SK-N-SH (cell line): ENCODE data around the gene UST. TPM values are rescaled to one million over a fixed set of nuclear protein-coding genes. Genes with fewer than 3 reads are reported as not detected.

Source experiments
- CTCF ChIA-PET: fragments of 300-600, 350-600 bp; formaldehyde crosslinking; extraction: SDS; loops from one replicate; lab custom pipeline; 2021; lab: Yijun Ruan, JAX
- POLR2A ChIA-PET: fragments of 350-600 bp; sonication (Branson Sonifier 250); formaldehyde crosslinking; extraction: SDS; loops from one replicate; lab custom pipeline; 2020; ENCODE audit warnings: antibody characterized with exemption, inconsistent platforms; lab: Yijun Ruan, JAX
- DNase-seq: peaks from one replicate; pipeline ENCODE4 v3.0.0; 2012
- H2AFZ ChIP-seq: fragments of 200-600 bp; sonication (generic); 2 replicates; pipeline ENCODE4 v1.8.1; 2016; ENCODE audit warnings: antibody characterized with exemption, mild to moderate bottlenecking, low read depth
- H3F3A ChIP-seq: fragments of 200-600 bp; sonication (generic); replicated peaks from 2 replicates; pipeline ENCODE3; 2016; ENCODE audit warnings: antibody characterized with exemption, mild to moderate bottlenecking; ENCODE audit not compliant: insufficient read depth
- H3K27ac ChIP-seq, 2 experiments: fragments of 200-500 bp in 1 of 2; fragments of 200-600 bp in 1 of 2; sonication (Bioruptor generic) in 1 of 2; sonication (generic), shearing (Covaris generic) in 1 of 2; 2 replicates each; pipeline versions ENCODE4 v1.5.1 to v1.6.1; 2014 to 2016; ENCODE audit warnings: low read depth in 2 of 2, inconsistent platforms in 1 of 2, low read length in 1 of 2, mild to moderate bottlenecking in 1 of 2, mixed read lengths in 1 of 2
- H3K27me3 ChIP-seq: fragments of 200-600 bp; sonication (generic), shearing (Covaris generic); 2 replicates; pipeline ENCODE4 v1.6.1; 2016; ENCODE audit warnings: mixed run types; ENCODE audit not compliant: insufficient read depth
- H3K36me3 ChIP-seq, 2 experiments: fragments of 200-500 bp in 1 of 2; fragments of 200-600 bp in 1 of 2; sonication (Bioruptor generic) in 1 of 2; sonication (generic) in 1 of 2; replicated peaks in 1 of 2; 2 replicates each; pipeline versions ENCODE3 to v1.5.1; 2014 to 2016; ENCODE audit warnings: low read length in 1 of 2, mild to moderate bottlenecking in 1 of 2; ENCODE audit not compliant: insufficient read depth in 2 of 2, control insufficient read depth in 1 of 2
- H3K4me1 ChIP-seq, 2 experiments: fragments of 200-500 bp in 1 of 2; fragments of 200-600 bp in 1 of 2; sonication (Bioruptor generic) in 1 of 2; sonication (generic), shearing (Covaris generic) in 1 of 2; 2 replicates each; pipeline versions ENCODE4 v1.5.1 to v1.6.1; 2014 to 2016; ENCODE audit warnings: low read depth in 1 of 2, low read length in 1 of 2, mixed run types in 1 of 2; ENCODE audit not compliant: insufficient read depth in 2 of 2, control insufficient read depth in 1 of 2
- H3K4me2 ChIP-seq: fragments of 200-600 bp; sonication (generic), shearing (Covaris generic); 2 replicates; pipeline ENCODE4 v1.6.1; 2017; ENCODE audit warnings: mixed run types
- H3K4me3 ChIP-seq, 2 experiments: fragments of 200-500 bp in 1 of 2; fragments of 200-600 bp in 1 of 2; sonication (Bioruptor generic) in 1 of 2; sonication (generic), shearing (Covaris generic) in 1 of 2; 2 replicates each; pipeline versions ENCODE4 v1.5.1 to v1.8.1; 2014 to 2016; ENCODE audit warnings: low read depth in 2 of 2, inconsistent platforms in 1 of 2, low read length in 1 of 2, mild to moderate bottlenecking in 1 of 2, mixed read lengths in 1 of 2, moderate library complexity in 1 of 2
- H3K79me2 ChIP-seq: fragments of 200-600 bp; sonication (generic); 2 replicates; pipeline ENCODE4 v1.8.1; 2017; ENCODE audit warnings: mild to moderate bottlenecking; ENCODE audit not compliant: insufficient read depth
- H3K9ac ChIP-seq: fragments of 200-600 bp; sonication (generic); 2 replicates; pipeline ENCODE4 v1.6.1; 2017; ENCODE audit warnings: mixed run types
- H3K9me2 ChIP-seq: fragments of 200-600 bp; sonication (generic); 2 replicates; pipeline ENCODE4 v1.6.1; 2017; ENCODE audit warnings: mixed run types
- H3K9me3 ChIP-seq: fragments of 200-600 bp; sonication (generic); 2 replicates; pipeline ENCODE4 v1.6.1; 2017; ENCODE audit warnings: mixed run types, mild to moderate bottlenecking, moderate library complexity
- H4K20me1 ChIP-seq: fragments of 200-600 bp; sonication (generic); 2 replicates; pipeline ENCODE4 v1.6.1; 2017; ENCODE audit warnings: mild to moderate bottlenecking, mixed run types; ENCODE audit not compliant: insufficient read depth
- CHD2 ChIP-seq: fragments of 150-350 bp; IDR thresholded peaks from 2 replicates; pipeline ENCODE4 v1.6.1; 2018; ENCODE audit warnings: low read length; ENCODE audit not compliant: partially characterized antibody
- ELF1 ChIP-seq: IDR thresholded peaks from 2 replicates; pipeline ENCODE4 v1.4.0; 2012
- EZH2phosphoT487 ChIP-seq: fragments of 200-600 bp; sonication (generic); IDR thresholded peaks from 2 replicates; pipeline ENCODE4 v1.6.1; 2017; ENCODE audit warnings: low read depth, mixed run types, mild to moderate bottlenecking, antibody characterized with exemption, moderate library complexity, borderline replicate concordance
- FOSL2 ChIP-seq: IDR thresholded peaks from 2 replicates; pipeline ENCODE4 v1.4.0; 2012; ENCODE audit warnings: low read depth, mild to moderate bottlenecking, moderate library complexity, borderline replicate concordance
- FOXJ3 ChIP-seq: sonication (generic); formaldehyde crosslinking; IDR thresholded peaks from 2 replicates; pipeline ENCODE4 v1.5.1; 2020; ENCODE audit warnings: mild to moderate bottlenecking, missing genetic modification reagents
- GATA2 ChIP-seq: sonication (generic); formaldehyde crosslinking; IDR thresholded peaks from 2 replicates; pipeline ENCODE4 v1.5.0; 2020; ENCODE audit warnings: mild to moderate bottlenecking, missing genetic modification reagents
- JUND ChIP-seq: IDR thresholded peaks from 2 replicates; pipeline ENCODE4 v1.4.0; 2012
- MXI1 ChIP-seq: IDR thresholded peaks from 2 replicates; pipeline ENCODE4 v1.6.1; 2012; ENCODE audit warnings: mild to moderate bottlenecking, low read depth, low read length, improper control_type of control experiment
- NFIC ChIP-seq: IDR thresholded peaks from 2 replicates; pipeline ENCODE4 v1.4.0; 2012; ENCODE audit warnings: borderline replicate concordance
- NRF1 ChIP-seq: IDR thresholded peaks from 2 replicates; pipeline ENCODE4 v1.6.1; 2012; ENCODE audit warnings: low read depth, mild to moderate bottlenecking, low read length
- RCOR1 ChIP-seq: fragments of 150-350 bp; IDR thresholded peaks from 2 replicates; pipeline ENCODE4 v1.6.1; 2017; ENCODE audit warnings: antibody characterized with exemption, low read length
- REST ChIP-seq: IDR thresholded peaks from 2 replicates; pipeline ENCODE4 v1.6.1; 2012; ENCODE audit warnings: mild to moderate bottlenecking, low read depth, low read length, moderate library complexity
- RFX5 ChIP-seq: IDR thresholded peaks from 2 replicates; pipeline ENCODE4 v1.6.1; 2012; ENCODE audit warnings: mild to moderate bottlenecking, improper control_type of control experiment, low read length
- SMC3 ChIP-seq: IDR thresholded peaks from 2 replicates; pipeline ENCODE4 v1.6.1; 2012; ENCODE audit warnings: low read depth, low read length, improper control_type of control experiment
- TCF12 ChIP-seq: IDR thresholded peaks from 2 replicates; pipeline ENCODE4 v1.4.0; 2012
- YY1 ChIP-seq: IDR thresholded peaks from 2 replicates; pipeline ENCODE4 v1.4.0; 2012; ENCODE audit warnings: low read depth, mild to moderate bottlenecking
- ZBTB33 ChIP-seq: IDR thresholded peaks from 2 replicates; pipeline ENCODE4 v1.4.0; 2012; ENCODE audit warnings: low read depth, borderline replicate concordance
- WGBS: methylation state at CpG from one replicate; pipeline ENCODE4 v1.1.6; 2017; ENCODE audit warnings: low lambda C conversion rate; 5-methylcytosine and 5-hydroxymethylcytosine counted together
- polyA plus RNA-seq, 3 experiments: library from polyadenylated mRNA; depleted of rRNA; stranded (reverse); fragments of >200 nt; gene quantifications; 2 replicates each; pipeline ENCODE4 v1.2.3, GENCODE V29; 2012
- TF ChIP-seq, protein P1 (sequence below): IDR thresholded peaks from 2 replicates; pipeline ENCODE4; 2012
- TF ChIP-seq, protein P2 (sequence below): fragments of 150-350 bp; IDR thresholded peaks from 2 replicates; pipeline ENCODE4 v1.6.1; 2017; ENCODE audit warnings: antibody characterized with exemption, low read length, low read depth, borderline replicate concordance
- TF ChIP-seq, protein P3 (sequence below): IDR thresholded peaks from 2 replicates; pipeline ENCODE4 v1.4.0; 2012; ENCODE audit warnings: low read depth

The UST gene
- polyA plus RNA-seq, 1 of the 3 experiments (the other 2 are of a cell fraction), result 1.7 TPM

DNA sequence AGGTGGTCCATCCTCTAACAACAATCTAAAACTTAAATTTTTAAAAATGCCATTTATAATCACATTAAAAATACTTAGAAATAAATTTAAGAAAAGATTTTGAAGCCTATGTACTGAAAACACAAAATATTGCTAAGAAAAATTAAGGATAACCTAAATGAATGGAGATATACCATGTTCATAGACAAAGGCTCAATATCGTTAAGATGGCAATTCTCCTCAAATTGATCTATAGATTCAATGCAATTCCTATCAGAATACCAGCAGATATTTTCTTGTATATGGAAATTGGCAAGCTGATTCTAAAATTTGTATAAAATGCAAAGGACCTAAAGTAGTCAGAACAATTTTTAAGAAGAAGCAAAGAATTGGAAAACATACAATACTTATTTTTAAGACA lies 19.7 kb upstream of the UST start:
- WGBS, result 13% methylated on average over 1 of the region's 1 CpG
- no peaks in the 10 kb centered on the region for H3K9me3 ChIP-seq
- H3K9me2 ChIP-seq, result no peaks in the 10 kb centered on the region
- no peak overlapping the region for H3K9ac ChIP-seq
- no peaks in the 10 kb centered on the region for H3K79me2 ChIP-seq
- H3K4me2 ChIP-seq, result no peak overlapping the region
- no peak overlapping the region for H3K27ac ChIP-seq
- ChIA-PET POLR2A (no interaction called here), CTCF (no interaction called here)
- no peak overlapping the region for H2AFZ ChIP-seq
- no peak overlapping the region for H3K4me3 ChIP-seq
- H3K36me3 ChIP-seq, result no peaks in the 10 kb centered on the region
- H3K27me3 ChIP-seq, result no peaks in the 10 kb centered on the region; the same call in 1 of the 2 replicates
- H3K4me1 ChIP-seq, result no peaks in the 10 kb centered on the region
- no peaks in the 10 kb centered on the region for H4K20me1 ChIP-seq
- H3F3A ChIP-seq, result no peaks in the 10 kb centered on the region
- DNase-seq, result no peak
- TF ChIP-seq JUND (no peak), RFX5 (no peak), FOSL2 (no peak), NFIC (no peak)

GRCh38 chr6:148735989-148736388 lies 10.8 kb upstream of the UST start:
- Histone ChIP-seq H3K9ac (no peak overlapping the region), H3K79me2 (no peaks in the 10 kb centered on the region), H4K20me1 (no peaks in the 10 kb centered on the region), H3K4me1 (no peaks in the 10 kb centered on the region), H2AFZ (no peak overlapping the region), H3K27ac (no peak overlapping the region), H3K4me3 (no peak overlapping the region), H3K9me2 (no peaks in the 10 kb centered on the region), H3K4me2 (no peak overlapping the region), H3K27me3 (no peaks in the 10 kb centered on the region; the same call in 1 of the 2 replicates), H3K9me3 (no peaks in the 10 kb centered on the region), H3K36me3 (no peaks in the 10 kb centered on the region), H3F3A (peaks cover 3% of the 10 kb centered on the region)
- CTCF ChIA-PET, result no interaction called here
- no peak for DNase-seq
- 3% methylated on average over 2 of the region's 2 CpGs for WGBS
- POLR2A ChIA-PET, result no interaction called here
- TF ChIP-seq, protein P1, sequence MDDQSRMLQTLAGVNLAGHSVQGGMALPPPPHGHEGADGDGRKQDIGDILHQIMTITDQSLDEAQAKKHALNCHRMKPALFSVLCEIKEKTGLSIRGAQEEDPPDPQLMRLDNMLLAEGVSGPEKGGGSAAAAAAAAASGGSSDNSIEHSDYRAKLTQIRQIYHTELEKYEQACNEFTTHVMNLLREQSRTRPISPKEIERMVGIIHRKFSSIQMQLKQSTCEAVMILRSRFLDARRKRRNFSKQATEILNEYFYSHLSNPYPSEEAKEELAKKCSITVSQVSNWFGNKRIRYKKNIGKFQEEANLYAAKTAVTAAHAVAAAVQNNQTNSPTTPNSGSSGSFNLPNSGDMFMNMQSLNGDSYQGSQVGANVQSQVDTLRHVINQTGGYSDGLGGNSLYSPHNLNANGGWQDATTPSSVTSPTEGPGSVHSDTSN, result no peak
- TF ChIP-seq, protein P2, sequence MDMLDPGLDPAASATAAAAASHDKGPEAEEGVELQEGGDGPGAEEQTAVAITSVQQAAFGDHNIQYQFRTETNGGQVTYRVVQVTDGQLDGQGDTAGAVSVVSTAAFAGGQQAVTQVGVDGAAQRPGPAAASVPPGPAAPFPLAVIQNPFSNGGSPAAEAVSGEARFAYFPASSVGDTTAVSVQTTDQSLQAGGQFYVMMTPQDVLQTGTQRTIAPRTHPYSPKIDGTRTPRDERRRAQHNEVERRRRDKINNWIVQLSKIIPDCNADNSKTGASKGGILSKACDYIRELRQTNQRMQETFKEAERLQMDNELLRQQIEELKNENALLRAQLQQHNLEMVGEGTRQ, result no peak
- TF ChIP-seq EZH2phosphoT487 (no peak), ELF1 (no peak), CHD2 (no peak), SMC3 (no peak), JUND (no peak), ZBTB33 (no peak), TCF12 (no peak), RCOR1 (no peak), NFIC (no peak), GATA2 (no peak), NRF1 (no peak), REST (no peak), MXI1 (no peak), YY1 (no peak), FOXJ3 (no peak)
- TF ChIP-seq, protein P3, sequence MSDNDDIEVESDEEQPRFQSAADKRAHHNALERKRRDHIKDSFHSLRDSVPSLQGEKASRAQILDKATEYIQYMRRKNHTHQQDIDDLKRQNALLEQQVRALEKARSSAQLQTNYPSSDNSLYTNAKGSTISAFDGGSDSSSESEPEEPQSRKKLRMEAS, result no peak
